ENCODE measurements around the gene SEMA6D.

SEMA6D gene

DNA sequence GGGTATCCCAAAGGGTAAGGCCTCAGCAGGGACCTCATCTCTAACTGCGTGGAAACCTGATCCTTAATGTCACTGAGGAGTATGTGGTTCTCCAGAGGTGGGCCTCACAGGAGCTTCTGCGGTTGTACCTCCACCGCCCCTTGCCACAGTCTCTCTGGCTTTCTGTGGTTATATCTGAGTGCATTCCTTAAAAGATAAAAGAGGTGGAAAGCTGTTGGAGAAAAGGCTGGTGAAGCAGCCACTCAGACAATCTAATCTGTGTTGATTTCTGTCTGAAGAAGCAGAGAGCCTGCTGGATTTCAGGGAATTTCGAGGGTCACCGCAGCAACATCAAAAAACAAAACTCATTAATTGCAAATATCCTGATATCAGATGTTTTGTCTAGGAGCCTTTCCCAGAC is 51.4 kb downstream of the SEMA6D start:
- Histone ChIP-seq H3K27me3 (no peaks in the 10 kb centered on the region), H3K36me3 (peaks cover 47 to 68% (median 61%) of the 10 kb centered on the region in 3 donors), H3K4me1 (no peaks in the 10 kb centered on the region), H3K4me3 (no peak overlapping the region), H3K27ac (no peak overlapping the region), H3K9me3 (no peaks in the 10 kb centered on the region)
- DNase-seq = no peak
- no peak for TF ChIP-seq CTCF (IDR thresholded peaks at IDR 0.05)
- intact Hi-C loops (cut with DNase I; ENCODE audit: low total_unique reads) = no loop called here

- intact Hi-C loops (cut with DNase I; ENCODE audit: low total_unique reads) = no loop called here
- H3K36me3 ChIP-seq = peaks cover 43 to 63% (median 57%) of the 10 kb centered on the region in 3 donors
Measured at GRCh38 chr15:47769166-47769565, 51.9 kb downstream of the SEMA6D start.

DNA sequence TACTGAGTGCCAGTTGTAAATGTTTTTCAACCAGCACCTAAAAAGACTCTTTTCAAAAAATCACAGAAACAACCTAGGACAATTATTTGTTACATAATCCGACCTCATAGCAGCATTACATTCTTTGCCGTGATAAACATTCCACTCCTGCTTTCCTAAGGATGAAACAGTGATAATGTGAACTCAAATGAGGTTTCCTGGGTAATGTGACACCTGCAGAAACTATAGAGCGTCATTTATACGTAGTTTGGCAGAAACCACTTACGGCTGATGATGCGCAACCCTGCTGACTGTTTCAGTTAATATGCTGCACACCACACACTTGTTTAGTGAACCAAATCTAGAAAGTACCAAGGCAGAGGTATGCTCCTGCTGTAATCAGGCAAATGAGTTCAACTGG is 55.8 kb downstream of the SEMA6D start:
- Histone ChIP-seq H3K4me3 (no peak overlapping the region), H3K4me1 (no peaks in the 10 kb centered on the region), H3K27ac (no peak overlapping the region), H3K9me3 (no peaks in the 10 kb centered on the region), H3K27me3 (no peaks in the 10 kb centered on the region), H3K36me3 (peaks cover 15 to 26% (median 25%) of the 10 kb centered on the region in 3 donors)
- intact Hi-C loops (cut with DNase I; ENCODE audit: low total_unique reads) = no loop called here
- no peak for TF ChIP-seq CTCF (IDR thresholded peaks at IDR 0.05)
- DNase-seq = no peak

More at GRCh38 chr15:47769166-47769565, 51.9 kb downstream of the SEMA6D start:
- no peak overlapping the region for H3K27ac ChIP-seq
- TF ChIP-seq CTCF (IDR thresholded peaks at IDR 0.05) = no peak
- H3K4me1 ChIP-seq = no peaks in the 10 kb centered on the region
- no peak overlapping the region for H3K4me3 ChIP-seq
- no peaks in the 10 kb centered on the region for H3K9me3 ChIP-seq
- no peak for DNase-seq
- no peaks in the 10 kb centered on the region for H3K27me3 ChIP-seq

DNA sequence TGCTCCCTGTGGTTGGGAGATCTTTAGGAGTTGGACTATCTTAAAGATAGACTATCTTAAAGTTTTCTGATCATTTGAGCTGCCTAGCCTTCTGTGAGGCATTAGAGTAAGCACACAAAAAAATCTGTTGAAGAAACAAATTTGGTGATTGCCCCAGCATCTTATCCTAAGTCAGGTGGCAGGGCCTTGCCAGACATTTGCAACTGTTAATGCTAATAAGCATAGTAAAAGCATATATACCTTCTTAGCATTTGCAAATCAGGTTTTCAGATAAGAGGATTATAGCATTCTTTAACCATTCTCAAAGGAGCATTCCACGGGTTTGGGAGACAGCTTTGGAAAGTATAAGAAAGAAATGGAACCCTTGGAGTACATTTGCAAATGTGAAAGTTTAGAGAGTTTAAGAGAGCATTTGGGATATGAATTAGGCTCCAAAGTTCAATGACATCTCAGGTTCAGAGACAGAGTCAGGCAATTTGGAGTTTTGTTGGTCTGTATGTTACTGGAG is 61.0 kb downstream of the SEMA6D start:
- Histone ChIP-seq H3K4me3 (no peak overlapping the region), H3K27me3 (no peaks in the 10 kb centered on the region), H3K36me3 (no peaks in the 10 kb centered on the region), H3K27ac (no peak overlapping the region), H3K4me1 (no peaks in the 10 kb centered on the region), H3K9me3 (peaks cover 0 to 3% (median 0%) of the 10 kb centered on the region in 3 donors)
- DNase-seq = no peak
- no peak for TF ChIP-seq CTCF (IDR thresholded peaks at IDR 0.05)
- intact Hi-C loops (cut with DNase I; ENCODE audit: low total_unique reads) = no loop called here

DNA sequence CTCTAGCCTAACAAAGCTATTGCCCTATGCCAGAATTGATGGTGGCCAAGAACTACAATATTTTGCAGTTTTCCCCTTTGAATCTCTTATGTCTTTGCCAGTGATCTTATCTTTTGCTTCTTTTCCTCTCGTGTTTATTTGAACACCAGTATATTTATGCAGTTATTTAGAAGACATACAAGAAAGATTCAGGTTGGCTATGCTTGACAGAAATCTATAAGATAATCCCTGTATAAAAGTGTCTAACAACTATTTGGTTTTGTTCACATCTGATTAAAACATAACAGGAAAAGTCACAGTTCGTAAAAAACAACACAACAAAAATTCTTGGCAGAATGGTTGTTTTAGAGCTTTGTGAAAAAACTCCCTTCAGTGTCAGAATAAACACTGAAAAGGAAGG is 63.7 kb downstream of the SEMA6D start:
- Histone ChIP-seq H3K27ac (no peak overlapping the region), H3K4me3 (no peak overlapping the region), H3K9me3 (peaks cover 0 to 3% (median 0%) of the 10 kb centered on the region in 3 donors), H3K4me1 (no peaks in the 10 kb centered on the region), H3K27me3 (no peaks in the 10 kb centered on the region), H3K36me3 (no peaks in the 10 kb centered on the region)
- TF ChIP-seq CTCF (IDR thresholded peaks at IDR 0.05) = no peak
- DNase-seq = no peak
- intact Hi-C loops (cut with DNase I; ENCODE audit: low total_unique reads) = no loop called here

DNA sequence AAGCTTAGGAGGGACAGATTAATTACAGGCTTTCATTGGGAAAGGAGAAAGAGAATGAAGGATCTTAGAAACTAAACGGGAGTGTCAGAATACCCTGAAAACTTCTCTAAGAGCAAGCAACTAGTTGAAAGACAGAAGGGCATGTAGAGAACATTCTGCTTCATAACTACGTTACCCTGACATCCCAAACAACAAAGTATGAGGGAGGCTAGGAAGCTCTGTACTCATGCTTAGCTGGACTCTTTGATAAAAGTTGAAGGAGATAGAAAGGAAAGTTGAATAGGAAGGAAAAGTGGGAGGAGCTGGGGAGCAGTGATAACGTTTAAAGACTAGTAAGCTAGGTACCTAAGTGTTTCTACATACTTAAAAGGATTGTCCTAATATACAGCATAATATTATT is 64.2 kb downstream of the SEMA6D start:
- no peak for TF ChIP-seq CTCF (IDR thresholded peaks at IDR 0.05)
- no peaks in the 10 kb centered on the region for H3K27me3 ChIP-seq
- no peaks in the 10 kb centered on the region for H3K36me3 ChIP-seq
- no peaks in the 10 kb centered on the region for H3K4me1 ChIP-seq
- no peak overlapping the region for H3K27ac ChIP-seq
- intact Hi-C loops (cut with DNase I; ENCODE audit: low total_unique reads) = no loop called here
- DNase-seq = no peak
- H3K9me3 ChIP-seq = peaks cover 0 to 3% (median 0%) of the 10 kb centered on the region in 3 donors
- H3K4me3 ChIP-seq = no peak overlapping the region

All from tibial artery (tissue), 4 donors.